Stimulated activated CD4-positive, alpha-beta T cell treated with anti-CD3 and anti-CD28 coated beads, Interleukin-12 subunit alpha, Interleukin-12 subunit beta, amount 100 ng/mL, for 4 hours (primary cell): ENCODE measurements around the gene RBPJ.

ENCODE experiments used
- DNase-seq: peaks from one replicate; pipeline ENCODE4 v3.0.0-alpha.2; 2020

The RBPJ gene

DNA sequence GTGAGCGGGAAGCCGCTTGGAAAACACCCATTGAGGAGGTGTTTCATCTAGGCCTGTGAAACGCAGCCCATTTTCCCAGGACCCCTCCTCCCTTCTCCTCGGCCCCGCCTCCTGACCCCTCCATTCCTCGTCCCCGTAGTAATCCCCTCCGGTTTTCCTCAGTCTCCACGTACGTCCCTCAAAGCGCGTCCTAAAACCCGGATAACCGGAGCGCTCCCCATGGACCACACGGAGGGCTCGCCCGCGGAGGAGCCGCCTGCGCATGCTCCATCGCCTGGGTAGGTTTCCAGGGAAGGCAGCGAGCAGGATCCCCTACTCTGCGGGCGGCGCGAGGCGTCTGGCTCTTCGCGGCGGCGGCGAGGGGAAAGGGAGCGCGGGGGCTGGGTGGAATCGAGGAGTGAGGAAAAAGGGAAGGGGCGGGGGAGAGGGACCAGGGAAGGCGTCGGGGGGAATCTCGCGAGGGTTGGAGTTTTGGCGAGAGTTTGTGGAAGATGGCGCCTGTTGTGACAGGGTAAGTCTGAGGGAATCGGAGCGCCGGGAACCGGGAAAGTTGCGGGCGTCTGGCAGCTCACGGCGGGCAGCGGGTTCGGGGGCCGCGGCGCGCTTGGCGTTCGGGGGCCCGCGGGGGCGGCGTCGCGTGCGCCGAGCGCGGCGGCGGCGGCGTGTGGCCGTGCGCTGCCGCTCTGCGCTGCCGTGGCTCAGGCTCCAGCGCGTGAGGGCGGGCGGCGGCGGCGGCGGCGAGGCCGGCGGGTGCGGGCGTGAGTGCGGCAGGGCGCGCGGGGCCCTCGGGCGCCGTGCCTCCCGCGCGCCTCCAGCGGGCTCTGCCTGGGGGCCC lies at the start of gene RBPJ:
Gene RBPJ (plus strand): TSS at position 477 of the 835 bp plus-strand sequence. CDS start 15 bp downstream, at position 492.
- DNase-seq = peak; percentile 81

DNA sequence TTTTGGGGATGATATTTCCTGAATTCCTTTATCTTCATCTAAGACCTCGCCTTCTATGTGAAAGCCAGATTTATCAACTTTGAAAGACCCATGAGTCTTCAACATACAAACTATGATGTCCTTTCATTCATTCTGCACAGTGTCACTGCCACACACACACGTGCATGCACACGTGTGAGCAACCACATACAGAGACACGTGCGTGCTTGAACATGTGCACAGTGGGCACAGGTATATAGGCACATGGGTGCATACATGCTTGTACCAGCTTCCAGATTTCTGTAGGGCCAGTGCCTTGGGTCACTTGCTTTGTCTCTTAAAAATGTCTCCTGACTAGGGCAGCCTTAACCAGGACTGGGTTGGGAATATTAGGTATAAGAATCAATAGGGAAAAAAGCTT lies 49.1 kb upstream of the RBPJ start:
- DNase-seq = no peak

DNA sequence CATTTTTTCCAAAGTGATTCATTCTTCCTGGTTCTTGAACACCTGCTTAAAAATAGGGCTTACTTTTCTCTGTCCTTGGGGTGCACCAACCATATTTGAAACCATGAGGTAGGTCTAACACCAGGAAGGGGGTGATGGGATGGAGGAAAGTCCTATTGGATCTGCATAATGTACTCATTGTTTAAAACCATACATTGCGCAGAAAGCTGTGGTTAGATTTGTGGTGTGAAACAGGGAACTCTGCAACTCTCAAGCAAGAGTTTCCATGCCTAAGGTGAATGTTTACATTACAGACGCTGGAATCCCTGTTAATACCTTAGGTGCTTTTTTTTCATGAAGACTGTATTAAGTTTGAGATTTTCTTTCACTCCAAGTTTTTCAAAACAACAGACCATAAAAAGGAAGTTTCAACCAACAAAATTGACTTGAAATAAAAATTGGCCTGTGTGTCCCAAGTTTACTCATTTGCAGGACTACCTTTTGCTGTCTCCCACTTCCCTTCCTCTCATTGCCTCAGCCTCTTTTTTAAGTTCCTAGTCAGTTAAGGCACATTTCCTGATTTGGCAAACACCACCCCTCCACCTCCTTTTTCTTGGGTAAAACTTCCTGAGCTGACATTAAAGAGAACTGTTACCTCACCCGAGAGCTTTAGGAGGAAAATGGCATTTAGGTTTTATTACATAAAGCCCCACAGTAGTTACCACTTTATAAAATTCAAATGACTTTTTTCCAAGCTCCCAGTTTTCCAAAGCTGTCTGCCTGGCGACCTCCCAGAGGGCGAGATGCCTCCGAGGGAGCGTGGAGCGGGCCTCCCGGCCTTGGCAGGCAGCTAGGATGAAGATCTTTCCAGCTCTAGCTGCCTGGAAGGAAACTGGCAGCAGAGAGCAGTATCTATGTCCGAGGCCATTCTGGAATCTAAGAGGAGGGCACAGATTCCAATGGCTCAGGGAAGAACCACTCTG lies 47.9 kb upstream of the RBPJ start:
- DNase-seq = no peak

DNA sequence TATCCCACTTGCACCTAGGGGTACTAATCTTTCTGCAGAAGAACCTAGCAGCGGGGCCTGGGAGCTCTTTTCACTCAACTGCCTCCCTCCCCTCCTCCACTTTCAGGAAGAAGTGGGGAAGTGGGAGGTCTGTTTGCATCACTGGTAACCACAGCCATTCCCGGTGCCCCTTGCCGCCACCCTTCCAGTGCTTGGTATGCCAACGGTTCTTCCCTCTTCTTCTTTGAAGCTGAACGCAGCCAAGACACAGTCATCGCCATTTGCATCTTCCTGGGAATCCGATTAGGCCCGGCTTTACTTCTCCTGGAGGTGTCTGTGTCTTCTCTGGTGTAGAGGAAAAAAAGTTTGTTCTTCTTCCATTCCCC lies 47.2 kb upstream of the RBPJ start:
- DNase-seq = no peak

DNA sequence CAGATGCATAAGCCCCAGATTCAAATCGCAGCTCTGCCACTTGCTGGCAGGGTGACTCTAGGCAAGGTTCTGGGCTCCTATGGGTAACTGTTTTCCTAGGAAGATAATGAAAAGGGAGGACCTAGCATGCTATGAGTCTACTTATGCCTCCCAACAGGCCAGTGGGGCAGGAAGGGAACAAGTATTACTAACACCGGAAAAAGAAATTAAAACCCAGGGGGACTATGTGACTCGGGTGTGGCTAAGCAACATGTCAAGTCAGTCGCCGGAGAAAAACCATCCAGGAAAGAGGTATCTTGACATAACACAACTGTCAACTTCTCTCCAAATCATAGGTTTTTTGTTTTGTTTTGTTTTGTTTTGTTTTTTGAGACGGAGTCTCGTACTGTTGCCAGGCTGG lies 45.5 kb upstream of the RBPJ start:
- DNase-seq = no peak

DNA sequence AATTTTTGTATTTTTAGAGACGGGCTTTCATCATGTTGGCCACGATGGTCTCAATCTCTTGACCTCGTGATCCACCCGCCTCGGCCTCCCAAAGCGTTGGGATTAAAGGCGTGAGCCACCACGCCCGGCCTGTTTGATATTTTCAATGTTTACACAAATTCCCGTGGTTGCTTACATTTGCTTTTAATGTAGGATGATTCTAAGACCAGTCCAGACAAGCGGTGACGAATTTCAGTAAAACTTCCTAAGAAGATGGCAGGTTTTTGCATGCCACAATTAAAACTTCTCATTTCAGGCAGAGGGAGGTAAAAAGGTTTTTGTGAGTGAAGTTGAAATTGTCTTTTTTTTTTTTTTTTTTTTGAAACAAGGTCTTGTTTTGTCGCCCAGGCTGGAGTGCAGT lies 41.4 kb upstream of the RBPJ start:
- no peak for DNase-seq

DNA sequence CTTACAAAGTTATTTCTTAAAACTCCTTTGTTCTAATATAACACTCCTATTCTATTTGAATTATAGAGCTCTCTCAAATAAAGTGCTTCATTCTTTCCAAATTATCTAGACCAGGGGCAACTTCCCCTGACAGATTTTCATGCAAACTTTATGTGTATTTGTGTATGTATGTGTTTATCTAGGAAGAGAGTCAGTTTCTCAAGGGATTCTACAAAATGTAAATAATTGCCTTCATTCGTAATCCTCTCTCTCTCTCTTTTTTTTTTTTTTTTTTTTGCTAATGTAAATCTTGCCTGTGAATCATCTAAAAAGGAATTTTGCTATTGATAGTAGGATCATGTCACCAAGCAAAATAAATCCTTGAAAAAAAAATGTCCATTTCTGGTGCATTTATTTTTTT lies 38.9 kb upstream of the RBPJ start:
- no peak for DNase-seq

DNA sequence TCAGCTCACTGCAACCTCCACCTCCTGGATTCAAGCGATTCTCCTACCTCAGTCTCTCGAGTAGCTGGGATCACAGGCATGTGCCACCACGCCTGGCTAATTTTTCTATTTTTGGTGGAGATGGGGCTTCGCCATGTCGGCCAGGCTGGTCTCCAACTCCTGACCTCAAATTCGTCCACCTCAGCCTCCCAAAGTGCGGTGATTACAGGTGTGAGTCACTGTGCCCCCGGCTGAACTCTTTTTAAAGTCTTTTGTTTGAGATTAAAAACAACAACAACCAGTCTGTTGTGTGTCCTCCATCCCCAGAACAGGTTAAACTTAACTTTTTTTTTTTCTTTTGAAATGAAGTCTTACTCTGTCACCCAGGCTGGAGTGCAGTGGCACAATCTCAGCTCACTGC lies 36.3 kb upstream of the RBPJ start:
- DNase-seq = no peak

DNA sequence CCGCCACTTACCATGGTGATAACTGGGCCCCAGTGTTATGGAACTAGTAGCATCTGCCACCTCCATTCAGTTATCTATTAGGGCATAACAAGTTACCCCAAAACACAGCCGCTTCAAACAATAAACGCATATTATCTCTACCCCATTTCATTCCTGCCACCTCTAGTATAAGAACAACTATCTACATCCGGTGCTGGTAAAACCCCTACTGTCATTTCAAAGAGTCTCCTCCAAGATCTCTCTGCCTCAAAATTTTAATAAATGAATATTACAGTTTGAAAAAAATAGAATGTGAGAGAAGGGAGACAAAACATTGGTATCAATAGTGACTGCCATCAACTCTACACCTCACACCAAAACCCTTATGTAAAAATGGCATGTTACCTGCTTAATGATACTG lies 35.5 kb upstream of the RBPJ start:
- DNase-seq = no peak

DNA sequence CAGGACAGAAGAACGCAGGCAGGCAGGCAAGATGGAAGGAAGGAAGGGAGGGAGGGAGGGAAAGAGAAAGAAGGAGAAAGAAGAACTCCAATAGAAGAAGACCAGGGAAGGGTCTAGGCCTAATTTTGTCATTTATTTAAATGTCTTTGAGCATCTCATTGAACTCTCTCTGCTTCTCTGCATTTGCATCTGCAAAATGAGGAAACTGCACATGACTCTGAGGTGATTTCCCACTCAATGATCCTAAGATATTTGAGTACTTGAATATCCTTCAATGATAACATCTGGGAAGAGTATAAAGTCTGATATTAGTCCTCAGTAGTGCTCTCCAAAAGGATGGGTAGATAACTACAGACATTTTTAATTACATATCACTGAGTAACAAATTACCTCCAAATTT lies 33.1 kb upstream of the RBPJ start:
- DNase-seq = no peak

DNA sequence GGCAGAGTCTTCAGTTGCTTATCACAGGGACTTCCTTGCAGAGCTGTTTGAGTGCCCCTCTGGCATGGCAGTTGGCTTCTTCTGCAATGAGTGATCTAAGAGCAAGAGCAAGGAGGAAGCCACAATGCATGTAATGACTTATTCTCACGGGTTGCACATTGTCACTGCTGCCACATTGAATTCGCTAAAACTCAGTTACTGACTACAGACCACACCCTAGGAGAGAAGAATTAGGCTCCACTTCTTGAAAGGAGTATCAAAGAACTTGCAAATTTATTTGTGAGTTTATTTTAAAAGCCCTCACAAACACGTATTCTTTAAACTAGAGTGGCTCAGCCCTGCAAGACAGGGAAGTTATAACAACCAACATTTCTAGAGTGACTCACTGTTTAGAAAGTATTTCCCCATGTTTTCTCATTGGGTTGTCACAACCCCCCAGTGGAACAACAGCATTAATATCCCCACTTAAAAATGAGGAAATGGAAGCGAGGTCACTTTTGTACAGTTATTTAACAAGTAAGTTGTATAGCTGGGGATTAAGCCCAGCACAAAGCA lies 32.4 kb upstream of the RBPJ start:
- DNase-seq = no peak

DNA sequence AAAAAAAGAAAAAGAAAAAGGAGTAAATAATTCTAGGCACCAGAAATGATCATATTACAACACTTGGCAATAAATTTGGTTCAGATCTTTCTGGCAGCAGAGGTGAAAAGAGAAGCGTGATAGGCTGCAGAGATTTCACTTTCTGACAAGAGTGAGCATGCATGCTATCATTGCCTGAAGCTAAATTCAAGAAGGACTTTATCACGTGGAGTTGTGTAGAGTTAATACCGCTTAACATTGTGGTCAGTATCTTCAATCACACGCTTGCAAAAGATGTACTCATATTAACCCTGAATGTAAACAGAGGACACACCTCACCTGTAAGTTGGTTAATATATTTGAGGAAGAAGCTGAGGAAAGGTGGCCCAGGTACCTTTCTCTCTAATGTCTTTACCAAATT lies 31.4 kb upstream of the RBPJ start:
- no peak for DNase-seq

DNA sequence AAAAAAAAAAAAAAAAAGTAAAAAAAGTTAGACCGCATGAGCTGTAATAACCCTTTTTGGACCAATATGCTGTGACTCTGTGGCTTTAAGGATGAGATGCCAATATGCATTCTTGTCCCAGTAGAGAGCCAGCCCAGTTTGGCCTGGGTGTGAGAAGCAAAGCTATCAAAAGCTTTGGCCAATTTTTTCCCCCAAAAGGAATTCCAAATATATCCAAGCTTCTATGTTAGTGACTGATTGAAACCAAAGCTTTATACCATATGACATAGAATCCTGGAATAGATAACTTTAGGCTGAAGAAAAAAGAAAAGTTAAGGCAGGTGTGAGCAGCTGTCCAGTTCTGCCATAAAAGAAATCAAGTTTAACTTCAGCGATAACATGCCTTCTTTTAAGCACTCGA lies 30.5 kb upstream of the RBPJ start:
- no peak for DNase-seq

DNA sequence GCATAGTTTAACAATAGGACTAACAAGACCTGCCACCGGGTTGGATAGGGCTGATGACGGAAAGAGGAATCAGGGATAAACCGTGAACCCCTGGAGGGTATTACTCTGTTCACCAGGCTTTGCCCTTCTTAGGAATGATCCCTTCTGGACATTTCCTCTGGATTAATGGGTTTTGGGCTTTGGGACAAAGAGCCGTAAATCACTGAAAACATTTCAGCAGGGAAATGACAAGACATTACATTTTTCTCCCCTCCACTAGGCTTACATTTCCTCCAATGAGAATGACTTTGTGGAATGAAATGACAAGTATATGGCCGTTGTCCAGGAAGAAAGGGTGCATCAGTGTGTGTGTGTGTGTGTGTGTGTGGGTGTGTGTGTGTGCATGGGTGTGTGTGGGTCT lies 25.9 kb upstream of the RBPJ start:
- DNase-seq = no peak

DNA sequence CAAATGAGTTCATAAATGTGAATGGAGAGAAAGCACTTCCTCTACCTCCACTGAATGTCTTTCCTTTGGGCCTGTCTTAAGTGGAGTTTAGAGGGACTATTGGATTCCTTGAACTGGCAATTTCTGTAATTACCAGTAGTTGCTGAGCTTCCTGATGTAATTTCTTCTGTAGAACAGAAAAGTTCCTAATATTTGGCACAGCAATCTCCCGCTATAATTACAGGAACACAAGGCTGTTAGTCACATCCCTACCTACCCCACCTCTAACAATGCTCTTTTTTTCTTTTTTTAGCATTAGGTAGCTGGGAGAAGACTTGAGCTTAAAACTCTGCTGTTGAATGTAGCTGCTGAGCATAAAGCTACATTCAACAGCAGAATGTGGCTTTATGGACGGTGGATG lies 24.8 kb upstream of the RBPJ start:
- no peak for DNase-seq

DNA sequence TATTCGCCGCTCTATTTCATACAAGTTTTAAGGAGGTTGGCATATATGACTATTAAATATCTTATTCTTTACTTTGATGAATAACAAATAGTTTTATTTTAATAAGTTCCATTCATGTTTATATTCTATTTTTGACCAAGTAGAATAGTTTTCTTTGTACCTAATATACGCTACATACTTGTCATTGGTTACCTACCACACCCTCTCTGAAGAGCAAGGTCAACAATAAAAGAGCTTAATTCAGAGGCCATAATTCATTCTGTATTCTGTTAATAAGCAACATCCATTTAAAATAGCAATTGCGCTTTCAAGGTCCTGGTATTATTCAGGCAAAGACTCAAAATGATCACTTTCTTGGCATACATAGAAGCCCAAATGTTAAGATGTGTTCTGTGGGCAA lies 24.3 kb upstream of the RBPJ start:
- DNase-seq = no peak

DNA sequence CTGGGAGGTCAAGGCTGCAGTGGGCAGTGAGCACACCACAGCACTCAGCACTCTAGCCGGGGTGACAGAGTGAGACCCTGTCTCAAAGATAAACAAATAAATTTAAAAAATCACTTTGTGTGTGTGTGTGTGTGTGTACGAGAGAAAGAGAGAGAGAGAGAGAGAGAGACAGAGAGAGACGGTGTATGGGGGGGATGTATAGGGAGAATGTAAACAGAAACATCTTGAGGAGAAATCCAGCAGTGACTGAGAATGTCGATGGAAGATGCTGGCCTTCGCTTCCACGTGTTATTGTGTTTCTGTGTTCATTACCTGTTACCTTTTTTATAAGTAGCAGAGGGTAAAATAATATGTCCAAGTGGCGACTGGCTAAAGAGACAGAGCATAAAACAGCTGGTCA lies 23.6 kb upstream of the RBPJ start:
- no peak for DNase-seq

DNA sequence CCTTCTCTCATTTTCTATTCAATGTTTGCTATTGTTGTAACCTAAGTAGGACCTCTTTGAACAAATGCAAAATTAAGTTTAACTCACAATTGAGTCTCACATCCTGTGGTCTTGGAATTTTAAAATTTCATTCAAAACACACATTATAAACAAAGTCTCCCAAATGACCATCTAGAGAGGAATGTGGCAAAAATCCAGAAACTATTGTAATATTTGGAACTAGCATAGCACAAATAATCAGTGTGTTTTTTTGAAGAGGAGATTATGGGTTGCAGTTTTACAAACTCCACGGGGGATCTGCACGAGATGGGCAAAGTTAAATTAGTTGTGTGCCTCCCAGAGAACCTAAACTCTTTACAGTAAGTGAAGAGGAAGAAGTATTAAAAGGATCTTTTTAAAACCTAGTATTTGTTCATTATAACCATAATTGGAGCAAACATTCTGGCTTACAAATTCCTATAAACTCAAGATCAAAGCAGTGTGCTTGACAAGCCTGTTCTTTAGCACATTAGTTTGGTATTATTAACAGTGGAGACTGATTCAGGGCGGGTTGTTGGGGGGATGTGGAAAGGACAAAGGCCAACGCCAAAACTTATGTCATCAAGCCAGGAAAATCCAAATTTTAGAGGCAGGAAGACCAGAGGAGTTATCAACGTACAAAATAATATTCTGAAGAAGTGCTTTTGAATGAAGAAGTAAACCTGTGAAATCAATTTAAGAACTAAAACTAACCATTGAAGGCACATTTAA lies 22.4 kb upstream of the RBPJ start:
- no peak for DNase-seq

DNA sequence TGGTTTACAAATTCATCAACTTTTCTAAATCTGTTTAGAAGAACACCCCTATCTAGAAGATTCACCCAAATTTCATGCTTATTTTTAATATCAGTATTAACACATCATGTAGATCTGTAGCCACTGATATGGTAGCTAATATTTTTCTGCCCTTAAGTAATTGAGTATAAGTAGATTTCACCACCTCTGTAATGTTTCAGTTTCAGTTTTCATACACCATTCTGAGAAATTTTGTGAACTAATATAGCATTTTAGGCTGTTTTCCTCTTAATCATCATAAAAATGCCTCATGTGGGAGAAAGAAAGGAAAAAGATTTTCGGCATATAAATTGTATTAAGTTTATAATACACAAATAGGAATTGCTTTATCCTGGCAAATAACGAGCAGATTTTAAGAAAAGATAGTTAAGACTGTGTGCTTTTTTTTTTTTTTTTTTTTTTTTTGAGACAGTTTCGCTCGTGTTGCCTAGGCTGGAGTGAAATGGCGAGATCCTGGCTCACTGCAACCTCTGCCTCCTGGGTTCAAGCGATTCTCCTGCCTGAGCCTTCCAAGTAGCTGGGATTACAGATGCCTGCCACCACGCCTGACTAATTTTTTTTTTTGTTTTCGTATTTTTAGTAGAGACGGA lies 21.4 kb upstream of the RBPJ start:
- DNase-seq = no peak

DNA sequence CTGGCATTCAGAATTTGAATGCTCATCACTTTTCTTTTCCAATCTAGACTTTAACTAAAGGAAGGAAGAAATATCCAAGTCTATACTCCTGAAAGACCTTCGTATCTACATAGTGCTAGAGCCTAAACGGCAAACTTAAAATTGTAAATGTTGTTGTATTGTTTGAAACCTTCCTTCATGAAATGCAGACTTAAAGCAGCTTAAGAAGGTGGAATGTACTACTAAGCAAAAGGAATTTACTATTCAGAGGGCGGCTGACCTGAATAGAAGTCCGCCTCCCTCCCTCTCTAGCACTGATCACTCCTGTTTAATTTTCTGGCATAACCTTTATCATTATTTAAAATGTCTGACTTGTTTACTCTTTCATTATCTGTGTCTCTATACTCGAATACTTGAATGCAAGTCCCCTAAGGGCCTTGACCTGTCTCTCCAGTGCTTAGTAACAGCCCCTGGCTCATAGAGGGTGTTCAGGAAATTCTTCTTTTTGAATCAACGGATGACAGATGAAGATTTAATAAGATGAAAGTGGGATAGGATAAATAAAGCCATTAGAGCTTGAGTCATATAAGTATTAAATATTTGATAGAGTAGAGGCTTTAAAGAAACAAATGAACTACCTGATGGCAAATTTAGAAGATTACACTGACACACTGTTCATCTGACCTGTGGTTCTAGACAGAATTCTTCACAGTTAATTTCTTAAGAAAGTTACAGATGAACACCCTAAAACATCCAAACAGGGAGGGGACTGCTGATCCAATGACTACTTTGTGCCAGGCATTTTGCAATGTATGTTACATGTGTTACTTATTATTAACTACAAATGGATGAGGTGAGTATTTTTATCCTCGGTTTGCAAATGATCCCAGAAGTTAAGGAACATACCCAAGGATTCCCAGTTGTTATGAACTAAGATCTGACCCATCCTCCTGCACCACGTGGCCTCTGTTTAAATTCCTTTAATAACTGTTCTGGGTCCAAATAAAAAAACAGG lies 20.2 kb upstream of the RBPJ start:
- no peak for DNase-seq
